ENCODE results near the gene CBARP. TPM values are rescaled to one million over a fixed set of nuclear protein-coding genes. Genes with fewer than 3 reads are reported as not detected.
"Not testable (repeated sequence)": the region's sequence is repeated elsewhere in the genome, so short reads cannot be mapped to it uniquely, and the experiment has no call there.

The CBARP gene
- total RNA-seq, 4 donors from 2014 or later = 0.38 to 1.6 (median 1.2) TPM

DNA sequence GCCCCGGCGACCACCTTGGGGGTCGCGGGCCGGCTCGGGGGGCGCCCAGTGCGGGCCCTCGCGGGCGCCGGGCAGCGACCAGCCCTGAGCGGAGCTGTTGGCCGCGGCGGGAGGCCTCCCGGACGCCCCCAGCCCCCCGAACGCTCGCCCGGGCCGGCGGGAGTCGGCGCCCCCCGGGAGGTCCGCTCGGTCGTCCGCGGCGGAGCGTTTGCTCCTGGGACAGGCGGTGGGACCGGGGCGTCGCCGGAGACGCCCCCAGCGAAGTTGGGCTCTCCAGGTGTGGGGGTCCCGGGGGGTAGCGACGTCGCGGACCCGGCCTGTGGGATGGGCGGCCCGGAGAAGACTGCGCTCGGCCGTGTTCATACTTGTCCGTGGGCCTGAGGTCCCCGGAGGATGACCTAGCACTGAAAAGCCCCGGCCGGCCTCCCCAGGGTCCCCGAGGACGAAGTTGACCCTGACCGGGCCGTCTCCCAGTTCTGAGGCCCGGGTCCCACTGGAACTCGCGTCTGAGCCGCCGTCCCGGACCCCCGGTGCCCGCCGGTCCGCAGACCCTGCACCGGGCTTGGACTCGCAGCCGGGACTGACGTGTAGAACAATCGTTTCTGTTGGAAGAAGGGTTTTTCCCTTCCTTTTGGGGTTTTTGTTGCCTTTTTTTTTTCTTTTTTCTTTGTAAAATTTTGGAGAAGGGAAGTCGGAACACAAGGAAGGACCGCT lies 31.5 kb downstream of the CBARP start:
- no peak for TF ChIP-seq POLR2A (IDR thresholded peaks at IDR 0.05)
- TF ChIP-seq, protein P1, sequence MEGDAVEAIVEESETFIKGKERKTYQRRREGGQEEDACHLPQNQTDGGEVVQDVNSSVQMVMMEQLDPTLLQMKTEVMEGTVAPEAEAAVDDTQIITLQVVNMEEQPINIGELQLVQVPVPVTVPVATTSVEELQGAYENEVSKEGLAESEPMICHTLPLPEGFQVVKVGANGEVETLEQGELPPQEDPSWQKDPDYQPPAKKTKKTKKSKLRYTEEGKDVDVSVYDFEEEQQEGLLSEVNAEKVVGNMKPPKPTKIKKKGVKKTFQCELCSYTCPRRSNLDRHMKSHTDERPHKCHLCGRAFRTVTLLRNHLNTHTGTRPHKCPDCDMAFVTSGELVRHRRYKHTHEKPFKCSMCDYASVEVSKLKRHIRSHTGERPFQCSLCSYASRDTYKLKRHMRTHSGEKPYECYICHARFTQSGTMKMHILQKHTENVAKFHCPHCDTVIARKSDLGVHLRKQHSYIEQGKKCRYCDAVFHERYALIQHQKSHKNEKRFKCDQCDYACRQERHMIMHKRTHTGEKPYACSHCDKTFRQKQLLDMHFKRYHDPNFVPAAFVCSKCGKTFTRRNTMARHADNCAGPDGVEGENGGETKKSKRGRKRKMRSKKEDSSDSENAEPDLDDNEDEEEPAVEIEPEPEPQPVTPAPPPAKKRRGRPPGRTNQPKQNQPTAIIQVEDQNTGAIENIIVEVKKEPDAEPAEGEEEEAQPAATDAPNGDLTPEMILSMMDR (IDR thresholded peaks at IDR 0.05) = no peak
- Histone ChIP-seq H3K4me3 (peak overlapping the region; percentile 59 to 81 (median 71)), H3K27ac (peak overlapping the region; percentile 85 to 91 (median 88)), H3K27me3 (no peaks in the 10 kb centered on the region), H3K4me1 (peaks cover 39 to 72% (median 40%) of the 10 kb centered on the region in 3 donors), H3K9me3 (no peaks in the 10 kb centered on the region), H3K36me3 (peaks cover 0 to 15% (median 0%) of the 10 kb centered on the region in 3 donors)
- intact Hi-C loops (cut with DNase I) = no loop called here
- WGBS, 2 donors = 0 to 2% methylated on average over 7 to 28 of the region's 78 CpGs
- DNase-seq = no peak

DNA sequence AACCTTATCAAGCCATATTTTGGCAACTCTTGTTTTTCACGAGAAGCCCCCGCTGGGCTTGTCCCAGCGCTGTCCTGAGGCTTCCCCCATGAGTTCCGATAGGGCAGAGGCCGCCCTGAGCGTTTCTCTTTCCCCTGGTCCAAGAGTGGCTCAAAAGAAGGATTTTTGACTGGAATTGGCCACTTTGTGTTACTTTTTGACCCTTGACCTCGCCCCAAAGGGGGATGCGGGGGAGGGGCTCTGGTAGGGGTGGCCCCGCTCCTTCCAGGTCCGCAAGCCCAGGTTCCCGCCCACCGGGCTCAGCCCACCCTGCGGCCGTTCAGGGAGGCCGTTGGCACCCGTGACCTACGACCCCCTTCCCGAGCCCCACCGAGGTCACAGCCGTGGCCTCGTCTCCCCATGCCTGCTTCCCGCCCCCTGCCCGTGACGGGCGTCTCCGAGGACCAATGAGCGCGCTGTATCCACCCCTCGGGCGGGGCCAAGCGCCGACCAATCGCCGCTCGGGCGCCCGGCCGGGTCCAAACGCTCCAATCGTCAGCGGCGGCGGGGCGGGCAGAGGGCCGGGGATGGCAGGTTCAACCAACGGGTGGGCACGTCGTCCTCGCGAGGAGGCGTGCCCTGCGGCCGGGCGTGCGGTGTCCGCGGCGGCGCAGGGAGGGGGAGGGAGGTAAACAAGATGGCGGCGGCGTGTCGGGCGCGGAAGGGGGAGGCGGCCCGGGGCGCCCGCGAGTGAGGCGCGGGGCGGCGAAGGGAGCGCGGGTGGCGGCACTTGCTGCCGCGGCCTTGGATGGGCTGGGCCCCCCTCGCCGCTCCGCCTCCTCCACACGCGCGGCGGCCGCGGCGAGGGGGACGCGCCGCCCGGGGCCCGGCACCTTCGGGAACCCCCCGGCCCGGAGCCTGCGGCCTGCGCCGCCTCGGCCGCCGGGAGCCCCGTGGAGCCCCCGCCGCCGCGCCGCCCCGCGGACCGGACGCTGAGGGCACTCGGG lies 32.4 kb downstream of the CBARP start, which contains the start of gene STK11:
Gene STK11, plus strand, starts transcription at position 665 of the 986 bp plus-strand sequence. CDS start 1,136 bp downstream, outside the sequence.
- Histone ChIP-seq H3K4me3 (peak within 1 kb of the TSS; percentile 59 to 81 (median 71)), H3K4me1 (peaks cover 31 to 63% (median 32%) of the 10 kb centered on the region in 3 donors), H3K27me3 (no peaks in the 10 kb centered on the region), H3K36me3 (peaks cover 0 to 6% (median 0%) of the 10 kb centered on the region in 3 donors), H3K27ac (peak within 1 kb of the TSS; percentile 85 to 93 (median 90)), H3K9me3 (no peaks in the 10 kb centered on the region)
- peak; percentile 94 for DNase-seq
- TF ChIP-seq POLR2A (IDR thresholded peaks at IDR 0.05) = peak in 3 of 4 donors; percentile 63 to 88 (median 64)
- TF ChIP-seq, protein P1 (IDR thresholded peaks at IDR 0.05) = peak in 1 of 6 experiments; percentile 4
- intact Hi-C loops (cut with DNase I) = no loop called here
- WGBS, 2 donors = 7 to 68% methylated on average over 4 to 33 of the region's 114 CpGs

DNA sequence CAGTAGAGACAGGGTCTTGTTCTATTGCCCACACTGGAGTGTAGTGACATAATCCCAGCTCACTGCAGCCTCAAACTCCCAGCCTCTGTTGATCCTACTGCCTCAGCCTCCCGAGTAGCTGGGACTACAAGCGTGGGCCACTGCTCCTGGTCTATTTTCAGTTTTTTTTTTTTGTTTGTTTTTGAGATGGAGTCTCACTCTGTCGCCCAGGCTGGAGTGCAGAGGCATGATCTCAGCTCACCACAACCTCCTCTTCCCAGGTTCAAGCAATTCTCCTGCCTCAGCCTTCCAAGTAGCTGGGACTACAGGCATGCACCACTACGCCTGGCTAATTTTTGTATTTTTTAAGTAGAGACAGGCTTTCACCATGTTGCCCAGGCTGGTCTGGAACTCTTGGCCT lies 37.2 kb downstream of the CBARP start:
- intact Hi-C loops (cut with DNase I); DNase-seq; H3K4me3 ChIP-seq; H3K27me3 ChIP-seq; H3K9me3 ChIP-seq; H3K36me3 ChIP-seq; H3K27ac ChIP-seq: not testable (repeated sequence)
- WGBS, 2 donors = 82 to 93% methylated on average over 4 of the region's 4 CpGs
- peaks cover 0 to 21% (median 5%) of the 10 kb centered on the region in 3 donors for H3K4me1 ChIP-seq

DNA sequence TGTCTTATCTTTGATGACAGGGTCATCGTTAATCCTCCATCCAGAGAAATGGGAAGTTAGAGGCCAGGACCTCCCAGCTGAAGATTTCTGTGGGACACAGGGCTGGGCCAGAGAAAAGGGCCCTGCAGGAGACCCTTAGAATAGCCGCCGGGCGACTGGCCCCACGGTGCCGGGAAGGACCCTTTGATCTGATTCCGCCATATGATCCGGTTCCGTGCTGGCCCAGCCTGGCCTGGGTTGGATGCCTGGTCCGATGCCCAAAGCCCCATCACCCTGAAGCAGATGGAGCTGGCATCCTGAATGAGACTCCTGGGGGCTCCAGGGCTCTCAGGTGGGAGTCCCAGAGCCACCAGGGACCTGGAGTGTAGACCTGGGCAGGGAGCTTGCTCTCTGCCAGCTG lies 38.3 kb downstream of the CBARP start:
- Histone ChIP-seq H3K4me3 (no peak overlapping the region), H3K27me3 (no peaks in the 10 kb centered on the region), H3K27ac (no peak overlapping the region), H3K9me3 (no peaks in the 10 kb centered on the region), H3K4me1 (peaks cover 0 to 15% (median under 1%) of the 10 kb centered on the region in 3 donors), H3K36me3 (no peaks in the 10 kb centered on the region)
- no peak for TF ChIP-seq POLR2A (IDR thresholded peaks at IDR 0.05)
- TF ChIP-seq, protein P1 (IDR thresholded peaks at IDR 0.05) = no peak
- DNase-seq = no peak
- WGBS, 2 donors = 89 to 91% methylated on average over 9 of the region's 10 CpGs
- intact Hi-C loops (cut with DNase I) = no loop called here

DNA sequence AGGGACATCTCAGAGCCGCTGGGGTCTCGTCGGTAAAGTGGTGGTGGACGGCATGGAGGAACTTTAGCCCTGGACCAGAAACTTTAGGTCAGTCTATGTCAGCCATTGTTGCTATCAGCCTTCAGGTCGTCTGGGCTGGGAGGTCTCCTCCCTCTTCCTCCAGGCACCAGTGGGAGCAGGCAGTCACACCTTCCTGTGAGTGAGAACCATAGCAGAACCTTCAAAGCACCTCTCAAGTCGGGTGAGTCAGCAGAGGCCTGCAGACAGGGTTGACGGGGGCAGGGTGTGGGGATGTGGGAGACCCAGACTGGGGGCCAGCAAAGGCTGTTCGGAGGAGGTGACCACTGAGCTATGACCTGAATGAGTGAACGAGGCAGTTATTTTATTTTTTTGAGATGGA lies 48.4 kb downstream of the CBARP start:
- Histone ChIP-seq H3K4me3 (no peak overlapping the region), H3K4me1 (peaks cover 0 to 32% (median 3%) of the 10 kb centered on the region in 3 donors), H3K9me3 (no peaks in the 10 kb centered on the region), H3K36me3 (no peaks in the 10 kb centered on the region), H3K27me3 (no peaks in the 10 kb centered on the region), H3K27ac (peak overlapping the region in 1 of 4 donors; percentile 21)
- TF ChIP-seq, protein P1 (IDR thresholded peaks at IDR 0.05) = no peak
- no peak for DNase-seq
- WGBS, 2 donors = 62 to 76% methylated on average over 6 to 7 of the region's 9 CpGs
- intact Hi-C loops (cut with DNase I) = no loop called here
